Measurements from ENCODE around the gene MAPK1.

MAPK1 gene

GRCh38 chr22:21710156-21710555 is 157.3 kb downstream of the MAPK1 start:
- peaks cover 0 to 13% (median 8%) of the 10 kb centered on the region in 5 donors for H3K4me1 ChIP-seq (ENCODE audit: control insufficient read depth in 5 of 5, insufficient read depth in 5 of 5, low read length in 5 of 5)
- H3K4me3 ChIP-seq (ENCODE audit: low read depth in 1 of 5, low read length in 5 of 5): no peak overlapping the region
- H3K9ac ChIP-seq (ENCODE audit: low read length in 5 of 5): no peak overlapping the region
- H3K36me3 ChIP-seq (ENCODE audit: control insufficient read depth in 5 of 5, insufficient read depth in 5 of 5, low read length in 5 of 5): peaks cover 0 to 13% (median 0%) of the 10 kb centered on the region in 5 donors
- H3K27ac ChIP-seq (ENCODE audit: low read depth, low read length): no peak overlapping the region
- no peaks in the 10 kb centered on the region for H3K27me3 ChIP-seq (ENCODE audit: control insufficient read depth in 5 of 5, insufficient read depth in 4 of 5, low read length in 5 of 5)
- H3K9me3 ChIP-seq (ENCODE audit: control insufficient read depth in 5 of 5, low read length in 5 of 5): no peaks in the 10 kb centered on the region

DNA sequence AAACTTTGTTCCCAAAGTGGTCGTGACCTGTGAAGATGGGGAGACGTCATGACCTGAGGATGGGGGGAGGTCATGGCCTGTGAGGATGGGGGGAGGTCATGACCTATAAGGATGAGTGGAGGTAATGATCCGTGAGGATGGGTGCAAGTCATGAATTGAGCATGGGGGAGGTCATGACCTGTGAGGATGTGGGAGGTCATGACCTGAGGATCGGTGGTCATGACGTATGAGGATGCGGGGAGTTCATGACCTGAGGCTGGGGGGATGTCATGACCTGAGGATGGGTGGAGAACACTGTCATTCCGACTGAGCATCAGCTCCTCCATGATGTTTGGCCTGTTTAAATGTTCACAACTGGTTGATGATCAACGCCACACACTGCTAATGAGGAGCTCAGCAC is 157.8 kb downstream of the MAPK1 start:
- H3K27ac ChIP-seq (ENCODE audit: low read depth, low read length): no peak overlapping the region
- H3K4me3 ChIP-seq (ENCODE audit: low read depth in 1 of 5, low read length in 5 of 5): no peak overlapping the region
- H3K4me1 ChIP-seq (ENCODE audit: control insufficient read depth in 5 of 5, insufficient read depth in 5 of 5, low read length in 5 of 5): peaks cover 0 to 13% (median 8%) of the 10 kb centered on the region in 5 donors
- no peaks in the 10 kb centered on the region for H3K9me3 ChIP-seq (ENCODE audit: control insufficient read depth in 5 of 5, low read length in 5 of 5)
- no peaks in the 10 kb centered on the region for H3K27me3 ChIP-seq (ENCODE audit: control insufficient read depth in 5 of 5, insufficient read depth in 4 of 5, low read length in 5 of 5)
- H3K36me3 ChIP-seq (ENCODE audit: control insufficient read depth in 5 of 5, insufficient read depth in 5 of 5, low read length in 5 of 5): peaks cover 0 to 13% (median 0%) of the 10 kb centered on the region in 5 donors
- no peak overlapping the region for H3K9ac ChIP-seq (ENCODE audit: low read length in 5 of 5)

DNA sequence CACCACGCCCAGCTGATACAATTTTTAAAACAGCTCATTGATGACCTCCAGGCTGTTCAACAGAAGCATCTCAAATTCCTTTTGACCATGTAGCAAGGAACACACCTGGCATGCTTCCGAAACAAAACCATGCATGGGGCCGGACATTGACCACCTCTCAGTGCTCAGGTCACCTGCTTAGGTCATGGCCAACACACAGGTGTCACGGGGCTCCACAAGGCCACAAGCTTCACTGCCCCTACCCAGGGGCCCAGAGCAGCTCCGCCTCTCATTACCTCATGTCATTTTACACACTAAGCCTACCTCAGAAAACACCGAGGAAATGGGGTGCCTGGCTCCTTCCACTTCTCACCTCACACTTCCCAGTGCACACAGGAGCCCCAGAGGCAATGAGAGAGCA is 158.5 kb downstream of the MAPK1 start:
- Histone ChIP-seq H3K4me3 (ENCODE audit: low read depth in 1 of 5, low read length in 5 of 5) (no peak overlapping the region), H3K27me3 (ENCODE audit: control insufficient read depth in 5 of 5, insufficient read depth in 4 of 5, low read length in 5 of 5) (no peaks in the 10 kb centered on the region), H3K36me3 (ENCODE audit: control insufficient read depth in 5 of 5, insufficient read depth in 5 of 5, low read length in 5 of 5) (peaks cover 0 to 13% (median 0%) of the 10 kb centered on the region in 5 donors), H3K27ac (ENCODE audit: low read depth, low read length) (no peak overlapping the region), H3K9me3 (ENCODE audit: control insufficient read depth in 5 of 5, low read length in 5 of 5) (no peaks in the 10 kb centered on the region), H3K4me1 (ENCODE audit: control insufficient read depth in 5 of 5, insufficient read depth in 5 of 5, low read length in 5 of 5) (peaks cover 0 to 13% (median 8%) of the 10 kb centered on the region in 5 donors), H3K9ac (ENCODE audit: low read length in 5 of 5) (no peak overlapping the region)

- Histone ChIP-seq H3K27me3 (ENCODE audit: control insufficient read depth in 5 of 5, insufficient read depth in 4 of 5, low read length in 5 of 5) (no peaks in the 10 kb centered on the region), H3K9ac (ENCODE audit: low read length in 5 of 5) (no peak overlapping the region), H3K36me3 (ENCODE audit: control insufficient read depth in 5 of 5, insufficient read depth in 5 of 5, low read length in 5 of 5) (peaks cover 0 to 16% (median 4%) of the 10 kb centered on the region in 5 donors), H3K27ac (ENCODE audit: low read depth, low read length) (no peak overlapping the region), H3K9me3 (ENCODE audit: control insufficient read depth in 5 of 5, low read length in 5 of 5) (no peaks in the 10 kb centered on the region), H3K4me1 (ENCODE audit: control insufficient read depth in 5 of 5, insufficient read depth in 5 of 5, low read length in 5 of 5) (peaks cover 0 to 6% (median 0%) of the 10 kb centered on the region in 5 donors), H3K4me3 (ENCODE audit: low read depth in 1 of 5, low read length in 5 of 5) (no peak overlapping the region)
Observed at GRCh38 chr22:21707677-21708076, 159.8 kb downstream of the MAPK1 start.

Measured in subcutaneous abdominal adipose tissue (tissue), 5 donors.